SK-N-SH treated with all-trans-retinoic acid at 6 μM for 48 hours (cell line): ENCODE measurements around the gene KRT17.
"Not testable (repeated sequence)": the region's sequence is repeated elsewhere in the genome, so short reads cannot be mapped to it uniquely, and the experiment has no call there.

Source experiments
- ATAC-seq: fragments of 200-7000 bp; cut with Tn5 transposase; 3 replicates; pipeline ENCODE4 v1.9.1; 2020; ENCODE audit warnings: mild to moderate bottlenecking, moderate library complexity
- ARNTL ChIP-seq: fragments of 450-650 bp; formaldehyde crosslinking; IDR thresholded peaks from 2 replicates; pipeline ENCODE4 v1.5.0; 2020; ENCODE audit warnings: low read depth, mild to moderate bottlenecking, moderate library complexity, borderline replicate concordance
- BACH2 ChIP-seq: fragments of 250-450 bp; sonication (Bioruptor Pico); IDR thresholded peaks from 2 replicates; pipeline ENCODE4 v1.9.0; 2021; ENCODE audit warnings: mild to moderate bottlenecking, borderline replicate concordance
- CREB5 ChIP-seq: fragments of 250-450 bp; sonication (Bioruptor Pico); IDR thresholded peaks from 2 replicates; pipeline ENCODE4 v1.5.1; 2020; ENCODE audit warnings: low read depth, mild to moderate bottlenecking, moderate library complexity
- CSDC2 ChIP-seq: fragments of 250-450 bp; sonication (Bioruptor Pico); IDR thresholded peaks from 2 replicates; pipeline ENCODE4 v1.5.0; 2020; ENCODE audit warnings: mild to moderate bottlenecking, moderate library complexity
- CSRNP3 ChIP-seq: fragments of 250-450 bp; sonication (Bioruptor Pico); IDR thresholded peaks from 2 replicates; pipeline ENCODE4 v1.5.1; 2021; ENCODE audit warnings: mild to moderate bottlenecking, moderate library complexity
- ESRRG ChIP-seq: fragments of 250-450 bp; sonication (Bioruptor Pico); IDR thresholded peaks from 2 replicates; pipeline ENCODE4 v1.6.1; 2021; ENCODE audit warnings: mild to moderate bottlenecking
- GLIS3 ChIP-seq: fragments of 250-450 bp; sonication (Bioruptor Pico); IDR thresholded peaks from 2 replicates; pipeline ENCODE4 v1.5.0; 2020; ENCODE audit warnings: mild to moderate bottlenecking, moderate library complexity
- ISL1 ChIP-seq: fragments of 250-450 bp; sonication (Bioruptor Pico); IDR thresholded peaks from 2 replicates; pipeline ENCODE4 v2.1.2; 2022; ENCODE audit warnings: mild to moderate bottlenecking, moderate library complexity
- OSR1 ChIP-seq: fragments of 250-450 bp; sonication (Bioruptor Pico); IDR thresholded peaks from 2 replicates; pipeline ENCODE4 v1.8.0; 2022; ENCODE audit warnings: moderate library complexity, mild to moderate bottlenecking, inconsistent platforms
- PPARA ChIP-seq: fragments of 250-450 bp; sonication (Bioruptor Pico); IDR thresholded peaks from 2 replicates; pipeline ENCODE4 v1.5.0; 2020; ENCODE audit warnings: mild to moderate bottlenecking, borderline replicate concordance
- RARB ChIP-seq: fragments of 250-450 bp; sonication (Bioruptor Pico); IDR thresholded peaks from 2 replicates; pipeline ENCODE4 v1.8.0; 2021; ENCODE audit warnings: mild to moderate bottlenecking, moderate library complexity
- SNAI2 ChIP-seq: fragments of 250-450 bp; sonication (Bioruptor Pico); IDR thresholded peaks from 2 replicates; pipeline ENCODE4 v1.5.0; 2020; ENCODE audit warnings: mild to moderate bottlenecking, moderate library complexity
- TCF4 ChIP-seq: fragments of 250-450 bp; sonication (Bioruptor Pico); IDR thresholded peaks from 2 replicates; pipeline ENCODE4 v1.8.0; 2021; ENCODE audit warnings: mild to moderate bottlenecking, moderate library complexity, borderline replicate concordance
- TOX ChIP-seq: fragments of 250-450 bp; sonication (Bioruptor Pico); IDR thresholded peaks from 2 replicates; pipeline ENCODE4 v1.8.0; 2021; ENCODE audit warnings: mild to moderate bottlenecking, moderate library complexity, borderline replicate concordance
- TSHZ2 ChIP-seq: fragments of 250-450 bp; sonication (Bioruptor Pico); IDR thresholded peaks from 2 replicates; pipeline ENCODE4 v1.5.0; 2020; ENCODE audit warnings: mild to moderate bottlenecking, moderate library complexity
- ZC3H10 ChIP-seq: fragments of 250-450 bp; sonication (Bioruptor Pico); IDR thresholded peaks from 2 replicates; pipeline ENCODE4 v1.5.1; 2021; ENCODE audit warnings: mild to moderate bottlenecking, moderate library complexity
- ZFP3 ChIP-seq: fragments of 250-450 bp; sonication (Bioruptor Pico); IDR thresholded peaks from 2 replicates; pipeline ENCODE4 v1.5.0; 2020; ENCODE audit warnings: mild to moderate bottlenecking, moderate library complexity
- ZFP30 ChIP-seq: fragments of 450-650 bp; formaldehyde crosslinking; IDR thresholded peaks from 2 replicates; pipeline ENCODE4 v1.5.0; 2022; ENCODE audit warnings: mild to moderate bottlenecking, moderate library complexity
- ZNF70 ChIP-seq: fragments of 450-650 bp; formaldehyde crosslinking; IDR thresholded peaks from 2 replicates; pipeline ENCODE4 v1.5.0; 2020; ENCODE audit warnings: mild to moderate bottlenecking, moderate library complexity

The KRT17 gene

GRCh38 chr17:41618341-41619035 lies 5.9 kb downstream of the KRT17 start:
- TF ChIP-seq ZNF70 (CRISPR knock-in tag) (no peak), OSR1 (CRISPR knock-in tag) (no peak), CREB5 (CRISPR knock-in tag) (no peak), GLIS3 (no peak), TCF4 (CRISPR knock-in tag) (no peak), CSRNP3 (CRISPR knock-in tag) (no peak), TSHZ2 (CRISPR knock-in tag) (no peak), ISL1 (CRISPR knock-in tag) (no peak), ESRRG (no peak), ZFP30 (no peak), ZC3H10 (CRISPR knock-in tag) (no peak)

GRCh38 chr17:41617698-41618097 lies 6.7 kb downstream of the KRT17 start:
- TF ChIP-seq ARNTL (CRISPR knock-in tag), result no peak
- no peak for TF ChIP-seq ZFP30
- TF ChIP-seq CSDC2 (CRISPR knock-in tag), result no peak
- no peak for TF ChIP-seq PPARA (CRISPR knock-in tag)
- ATAC-seq, result no peak

More at GRCh38 chr17:41618341-41619035, 5.9 kb downstream of the KRT17 start:
- ATAC-seq, result no peak

GRCh38 chr17:41617136-41617535 lies 7.2 kb downstream of the KRT17 start:
- TF ChIP-seq ARNTL (CRISPR knock-in tag) (no peak), ESRRG (no peak), BACH2 (no peak), CSRNP3 (CRISPR knock-in tag) (no peak), ZNF70 (CRISPR knock-in tag) (no peak), PPARA (CRISPR knock-in tag) (no peak), CREB5 (CRISPR knock-in tag) (no peak), ZFP3 (no peak), RARB (CRISPR knock-in tag) (no peak), ZC3H10 (CRISPR knock-in tag) (no peak), TOX (no peak), SNAI2 (no peak)
- ATAC-seq, result no peak

- ATAC-seq, result not testable (repeated sequence)
These were observed 7.9 kb downstream of the KRT17 start for GRCh38 chr17:41616486-41616885.
